ENCODE results near the gene MBD2.
"Not testable (repeated sequence)": the region's sequence is repeated elsewhere in the genome, so short reads cannot be mapped to it uniquely, and the experiment has no call there.

Gene MBD2

DNA sequence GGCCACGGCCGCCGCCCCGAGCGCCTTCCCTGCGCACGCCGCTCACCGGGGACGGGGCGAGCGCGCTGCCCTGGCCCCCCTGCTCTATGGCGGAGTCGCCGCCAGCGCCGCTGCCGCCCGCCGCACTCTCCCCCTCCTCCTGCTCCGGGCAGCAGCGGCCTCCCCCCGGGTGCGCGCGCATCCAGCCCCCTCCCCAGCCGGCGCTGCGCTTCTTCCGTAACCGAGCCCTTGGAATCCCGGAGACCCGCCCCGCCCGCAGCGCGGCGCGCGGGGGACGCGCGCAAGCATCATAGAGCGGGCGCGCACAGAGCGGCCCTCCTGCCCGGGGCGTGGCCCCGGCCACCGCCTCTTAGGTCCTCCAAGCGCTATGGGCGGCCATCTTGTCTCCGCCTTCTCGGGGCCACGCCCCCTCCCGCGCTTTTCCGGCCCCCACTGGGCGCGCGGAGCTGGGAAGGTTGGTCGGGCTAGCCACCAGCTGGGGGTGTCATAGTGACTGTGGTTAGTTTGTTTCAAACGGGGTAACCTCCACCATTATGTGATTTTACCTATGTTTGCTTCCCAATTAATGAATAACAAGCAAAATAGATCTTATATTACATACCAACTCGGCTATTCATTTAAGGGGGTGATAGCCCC, at the start of gene MBD2:
TSS of gene MBD2 (minus strand) at position 291 of the 636 bp plus-strand sequence. CDS start at position 181, 110 bp downstream.
- DNase-seq = peak; percentile 98

DNA sequence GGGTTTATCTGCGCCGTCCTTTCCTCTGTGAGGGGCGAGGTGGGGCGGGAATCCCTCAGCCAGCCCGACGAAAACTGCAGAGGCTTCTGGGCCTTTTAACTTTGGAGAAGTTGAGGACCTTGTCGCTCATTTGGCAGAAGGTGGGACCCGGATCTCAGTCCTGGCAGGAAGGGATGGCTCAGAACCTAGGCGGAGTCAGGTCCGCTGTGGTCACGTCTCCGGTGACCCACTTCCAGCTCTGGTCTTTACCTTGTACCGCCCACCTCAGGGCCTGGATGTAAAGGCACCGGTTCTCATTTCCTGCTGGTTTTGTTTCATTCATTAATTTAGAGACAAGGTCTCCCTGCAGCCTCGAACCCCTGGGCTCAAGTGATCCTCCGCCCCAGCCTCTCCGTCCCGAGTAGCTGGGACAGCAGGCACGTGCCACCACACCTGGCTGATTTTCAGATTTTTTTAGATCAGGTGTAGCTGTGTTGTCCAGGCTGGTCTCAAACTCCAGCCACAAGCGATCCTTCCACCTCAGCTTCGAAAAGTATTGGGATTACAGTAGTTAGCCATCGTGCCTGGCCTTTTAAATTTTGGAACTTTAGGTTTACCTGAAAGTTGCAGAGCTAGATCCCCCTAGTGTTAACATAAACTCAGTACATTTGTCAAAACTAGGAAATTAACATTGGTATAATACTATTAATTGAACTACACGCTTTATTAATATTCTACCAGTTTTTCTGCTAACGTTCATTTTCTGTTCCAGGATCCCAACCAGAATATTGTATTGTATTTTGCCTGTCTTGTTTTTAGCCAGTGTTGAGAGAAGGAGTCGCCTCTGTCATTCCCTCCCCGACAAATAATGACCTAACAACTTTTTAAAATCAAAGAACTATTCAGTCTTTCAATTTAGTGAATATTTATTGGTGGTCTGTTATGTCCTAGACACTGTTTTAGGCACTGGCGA, 45.7 kb upstream of the MBD2 start:
- no peak for DNase-seq

GRCh38 chr18:54268751-54269150, 44.3 kb upstream of the MBD2 start:
- DNase-seq = no peak

DNA sequence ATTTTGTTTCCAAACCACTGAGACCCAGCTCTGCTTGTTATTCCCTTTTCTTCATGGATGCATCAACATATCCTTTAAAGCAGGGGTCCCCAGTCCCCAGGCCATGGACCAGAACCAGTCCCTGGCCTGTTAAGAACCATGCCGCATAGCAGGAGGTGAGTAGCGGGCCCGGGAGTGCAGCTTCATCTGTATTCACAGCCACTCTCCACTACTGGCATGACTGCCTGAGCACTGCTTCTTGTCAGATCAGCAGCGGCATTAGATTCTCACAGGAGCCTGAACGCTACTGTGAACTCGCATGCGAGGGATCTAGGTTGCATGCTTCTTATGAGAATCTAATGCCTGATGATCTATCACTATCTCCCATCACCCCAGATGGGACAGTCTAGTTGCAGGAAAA, 43.2 kb upstream of the MBD2 start:
- DNase-seq = no peak

DNA sequence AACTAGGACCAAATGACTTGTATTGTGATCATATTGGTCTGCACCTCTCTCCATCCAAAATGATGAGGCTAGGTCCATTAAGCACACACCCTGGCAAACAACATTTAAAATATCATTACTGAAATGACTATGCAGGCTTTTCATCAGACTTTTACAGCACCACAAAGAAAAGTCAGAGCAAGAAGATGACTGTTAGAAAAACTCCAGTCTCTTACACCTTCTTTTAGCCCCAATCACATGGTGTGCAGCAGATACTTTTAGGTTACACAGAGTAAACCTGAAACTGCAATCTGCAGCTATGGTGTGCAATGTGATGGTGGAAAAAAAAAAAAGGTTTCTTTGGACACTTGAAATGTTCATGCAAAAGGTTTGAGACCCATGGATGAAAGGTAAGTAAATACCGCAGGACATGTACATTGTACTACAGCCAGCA, 39.5 kb upstream of the MBD2 start:
- no peak for DNase-seq

- DNase-seq = peak; percentile 69
Measured at GRCh38 chr18:54261894-54262293, 37.4 kb upstream of the MBD2 start.

DNA sequence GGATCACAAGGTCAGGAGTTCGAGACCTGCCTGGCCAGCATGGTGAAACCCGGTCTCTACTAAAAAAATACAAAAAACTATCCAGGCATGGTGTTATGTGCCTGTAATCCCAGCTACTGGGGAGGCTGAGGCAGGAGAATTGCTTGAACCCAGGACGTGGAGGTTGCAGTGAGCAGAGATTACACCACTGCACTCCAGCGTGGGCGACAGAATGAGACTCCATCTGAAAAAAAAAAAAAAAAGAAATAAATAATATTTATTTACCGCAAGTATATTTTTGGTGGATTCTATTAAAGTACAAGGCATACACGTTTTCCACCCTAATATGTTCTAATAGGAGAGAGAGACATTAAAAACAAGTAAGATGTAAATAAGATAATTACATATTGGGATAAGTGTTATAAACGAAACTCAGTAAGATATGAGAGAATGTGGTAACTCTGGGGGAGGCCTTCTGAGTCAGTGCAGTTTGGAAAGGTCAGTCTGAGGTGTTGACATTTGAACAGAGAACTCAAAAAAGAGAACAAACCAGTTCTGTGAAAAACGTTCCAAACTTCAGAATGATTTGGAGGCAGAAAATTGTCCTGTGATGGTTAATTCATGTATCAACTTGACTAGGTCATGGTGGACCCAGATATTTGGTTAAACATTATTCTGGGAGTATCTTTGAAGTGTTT, 36.1 kb upstream of the MBD2 start:
- no peak for DNase-seq

DNA sequence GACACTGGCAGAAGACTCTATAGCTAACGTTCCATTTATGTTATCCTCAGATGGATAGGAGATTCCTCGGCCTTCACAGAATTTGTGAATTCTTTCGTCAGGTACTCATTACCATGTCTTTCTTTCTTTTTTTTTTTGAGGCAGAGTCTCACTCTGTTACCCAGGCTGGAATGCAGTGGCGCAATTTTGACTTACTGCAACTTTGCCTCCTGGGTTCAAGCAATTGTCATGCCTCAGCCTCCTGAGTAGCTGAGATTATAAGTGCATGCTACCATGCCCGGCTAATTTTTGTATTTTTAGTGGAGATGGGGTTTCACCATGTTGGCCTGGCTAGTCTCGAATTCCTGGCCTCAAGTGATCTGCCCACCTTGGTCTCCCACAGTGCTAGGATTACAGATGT, 33.3 kb upstream of the MBD2 start:
- DNase-seq = not testable (repeated sequence)

DNA sequence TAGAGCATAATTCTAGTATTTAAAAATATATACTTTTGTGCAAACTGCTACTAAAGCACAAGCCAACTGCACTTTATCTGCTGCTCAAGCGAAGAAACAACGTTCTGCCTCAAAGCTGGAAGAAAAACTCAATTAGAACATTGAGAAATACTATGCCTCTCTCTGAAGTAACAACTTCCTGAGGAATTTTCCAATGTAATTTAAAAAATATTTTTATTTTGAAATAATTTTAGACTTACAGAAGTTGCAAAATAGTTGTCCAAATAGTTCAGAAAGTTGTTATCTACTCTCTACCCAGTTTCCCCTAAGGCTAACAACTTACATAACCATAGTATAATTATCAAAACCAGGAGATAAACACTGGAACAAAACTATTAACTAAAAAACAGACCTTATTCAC, 32.5 kb upstream of the MBD2 start:
- no peak for DNase-seq

DNA sequence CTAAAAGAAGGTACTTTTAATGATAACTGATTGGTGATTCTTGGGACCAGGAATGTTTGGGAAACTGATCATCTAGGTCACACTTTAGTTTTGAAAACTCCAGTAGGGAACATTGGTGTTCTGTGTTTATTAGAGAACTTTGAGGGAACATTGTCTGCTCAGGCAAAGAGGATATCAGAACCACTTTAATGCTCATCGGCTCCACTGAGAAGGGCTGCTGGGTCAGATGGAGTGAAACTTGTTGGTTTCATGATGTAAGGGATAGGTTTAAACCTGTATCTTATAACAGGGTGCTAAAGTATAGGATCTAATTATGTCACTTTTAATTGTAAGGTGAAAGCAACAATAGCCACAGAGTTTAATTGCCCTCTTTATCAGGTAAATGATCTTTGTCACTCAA, 30.7 kb upstream of the MBD2 start:
- no peak for DNase-seq

DNA sequence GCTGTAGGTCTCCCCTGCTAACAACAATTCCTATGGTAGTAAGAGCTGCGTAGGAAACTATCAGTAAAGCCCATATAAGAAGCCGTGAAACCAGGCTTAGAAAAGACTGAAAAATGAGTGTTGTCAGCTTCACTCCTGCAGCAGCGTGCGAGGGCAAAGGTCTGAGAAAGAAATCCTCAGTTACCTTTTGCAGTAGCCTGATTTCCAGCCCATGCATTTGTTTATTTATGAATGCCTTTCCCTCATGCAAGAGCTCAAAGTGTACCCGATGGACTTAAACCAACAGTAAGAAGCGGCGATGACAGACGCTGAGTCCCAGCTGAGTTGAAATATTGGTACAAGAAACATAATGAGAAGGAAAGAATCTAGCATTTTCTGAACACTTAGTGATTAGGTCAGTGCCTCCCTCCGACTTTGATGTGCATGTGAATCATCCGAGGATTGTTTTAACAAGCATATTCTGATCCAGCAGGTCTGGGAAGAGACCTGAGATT, 29.8 kb upstream of the MBD2 start:
- no peak for DNase-seq

DNA sequence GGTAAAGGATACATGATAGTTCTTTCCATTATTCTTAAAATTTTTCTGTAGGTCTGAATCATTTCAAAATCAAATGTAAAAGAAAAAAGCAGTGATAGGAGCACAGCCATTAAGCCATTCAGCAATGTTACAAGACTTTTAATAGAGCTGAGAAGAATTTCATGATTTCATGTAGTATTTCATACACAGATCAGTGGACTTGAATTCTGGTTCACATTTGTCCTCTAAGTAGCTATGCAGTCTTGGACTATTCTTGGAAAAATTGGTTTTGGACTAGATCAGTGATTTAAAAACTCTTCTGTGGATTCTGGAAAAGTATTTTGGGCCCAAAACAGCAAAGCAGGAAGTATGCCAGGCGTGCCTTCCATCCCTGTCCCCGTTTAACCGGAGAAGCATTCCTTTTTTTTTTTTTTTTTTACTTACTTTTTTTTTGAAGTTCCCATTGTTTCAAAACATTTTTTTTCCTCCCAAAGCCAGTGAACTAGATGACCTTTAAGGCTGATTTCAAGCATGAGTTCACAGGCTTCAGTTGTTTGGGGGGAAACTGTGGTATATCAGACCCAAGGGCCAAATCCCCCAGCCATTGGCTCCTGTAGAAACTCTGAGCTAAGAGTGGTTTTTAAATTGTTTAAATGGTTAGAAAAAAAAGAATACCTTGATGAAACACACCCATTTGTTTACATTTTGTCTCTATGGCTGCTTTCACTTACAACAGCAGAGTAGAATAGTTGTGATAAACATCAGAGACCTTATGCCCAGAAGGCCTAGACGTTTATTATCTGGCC, 27.3 kb upstream of the MBD2 start:
- DNase-seq = no peak

GRCh38 chr18:54250846-54251261, 26.4 kb upstream of the MBD2 start:
- no peak for DNase-seq

- no peak for DNase-seq
Measured at GRCh38 chr18:54247511-54248175, 23.2 kb upstream of the MBD2 start.

- no peak for DNase-seq
Measured at GRCh38 chr18:54242327-54242726, 17.9 kb upstream of the MBD2 start.

- no peak for DNase-seq
Measured at GRCh38 chr18:54241483-54241882, 17.0 kb upstream of the MBD2 start.

GRCh38 chr18:54240629-54241107, 16.2 kb upstream of the MBD2 start:
- DNase-seq = no peak

DNA sequence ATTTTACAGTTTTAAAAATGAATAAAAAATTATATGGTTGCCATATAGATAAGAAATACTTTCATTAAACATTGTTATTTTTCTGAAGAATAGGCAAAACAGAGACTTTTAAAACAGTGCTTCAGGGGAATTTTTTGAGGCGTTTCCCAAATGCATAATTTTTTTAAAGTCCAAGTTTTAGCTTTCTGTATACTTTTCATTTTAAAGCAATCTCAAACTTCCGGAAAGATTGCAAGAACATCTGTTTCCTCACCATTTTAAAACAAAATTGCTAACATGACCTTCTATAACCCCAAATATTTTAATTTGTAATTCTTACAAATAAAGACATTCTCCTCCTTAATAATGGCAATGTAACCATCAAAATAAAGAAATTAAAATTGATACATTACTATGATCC, 15.1 kb upstream of the MBD2 start:
- no peak for DNase-seq

DNA sequence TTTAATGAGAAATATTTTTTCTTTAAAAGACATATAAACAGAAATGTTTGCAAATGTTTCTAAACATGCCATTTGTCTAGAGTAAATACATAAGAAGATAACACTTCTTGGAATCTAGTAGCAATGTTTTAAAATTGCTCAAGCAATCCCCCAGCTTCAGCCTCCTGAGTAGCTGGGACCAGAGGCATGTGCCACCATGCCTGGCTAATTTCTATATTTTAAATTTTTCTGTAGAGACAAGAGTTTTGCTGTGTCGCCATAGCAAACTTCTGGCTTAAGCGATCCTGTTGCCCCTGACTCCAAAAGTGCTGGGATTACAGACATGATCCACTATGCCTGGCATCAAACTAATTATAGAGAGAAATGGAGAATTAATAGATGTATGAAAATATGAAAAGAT, 14.6 kb upstream of the MBD2 start:
- no peak for DNase-seq

GRCh38 chr18:54238173-54238936, 13.9 kb upstream of the MBD2 start:
- DNase-seq = no peak

GRCh38 chr18:54235871-54236270, 11.4 kb upstream of the MBD2 start:
- DNase-seq = no peak

All from activated CD8-positive, alpha-beta memory T cell treated with anti-CD3 and anti-CD28 coated beads for 24 hours (primary cell).